Activated T-helper 1 cell treated with anti-CD3 and anti-CD28 coated beads, Interleukin-2, amount 50 U/mL, for 16 hours (primary cell): Measurements from ENCODE around the gene PPFIBP2.

Experiments used
- DNase-seq, 2 donors: peaks; one replicate each; pipeline ENCODE4 v3.0.0-alpha.2; 2020; ENCODE audit warnings: low read depth in 1 of 2, low spot score in 1 of 2

PPFIBP2 gene

GRCh38 chr11:7575841-7576725, 62.3 kb downstream of the PPFIBP2 start:
- DNase-seq: no peak

GRCh38 chr11:7576726-7577290, 63.0 kb downstream of the PPFIBP2 start:
- no peak for DNase-seq

- DNase-seq: no peak
Measured at GRCh38 chr11:7577291-7578190, 63.7 kb downstream of the PPFIBP2 start.

- no peak for DNase-seq
Measured at GRCh38 chr11:7578276-7578955, 64.6 kb downstream of the PPFIBP2 start.

- no peak for DNase-seq
Measured at GRCh38 chr11:7579361-7579791, 65.6 kb downstream of the PPFIBP2 start.

GRCh38 chr11:7581021-7581590, 67.3 kb downstream of the PPFIBP2 start:
- DNase-seq: no peak

- DNase-seq: no peak
Measured at GRCh38 chr11:7582338-7582985, 68.7 kb downstream of the PPFIBP2 start.

GRCh38 chr11:7583248-7583647, 69.4 kb downstream of the PPFIBP2 start:
- no peak for DNase-seq

GRCh38 chr11:7584910-7585309, 71.1 kb downstream of the PPFIBP2 start:
- DNase-seq: no peak

- no peak for DNase-seq
Measured at GRCh38 chr11:7585816-7586215, 72.0 kb downstream of the PPFIBP2 start.

GRCh38 chr11:7586376-7586775, 72.6 kb downstream of the PPFIBP2 start:
- DNase-seq: no peak

GRCh38 chr11:7587712-7588111, 73.9 kb downstream of the PPFIBP2 start:
- no peak for DNase-seq

GRCh38 chr11:7589861-7590260, 76.1 kb downstream of the PPFIBP2 start:
- DNase-seq: no peak

- no peak for DNase-seq
Measured at GRCh38 chr11:7590529-7590928, 76.7 kb downstream of the PPFIBP2 start.

GRCh38 chr11:7591107-7591894, 77.5 kb downstream of the PPFIBP2 start:
- no peak for DNase-seq

- no peak for DNase-seq
Measured at GRCh38 chr11:7591987-7592386, 78.2 kb downstream of the PPFIBP2 start.

GRCh38 chr11:7592711-7593110, 78.9 kb downstream of the PPFIBP2 start:
- no peak for DNase-seq

GRCh38 chr11:7593481-7593880, 79.7 kb downstream of the PPFIBP2 start:
- DNase-seq: no peak
